BE2C (cell line): ENCODE measurements around the gene ZNF79.

ENCODE experiments used
- DNase-seq: peaks from one replicate; pipeline ENCODE4 v3.0.0-alpha.2; 2020
- H3K27me3 ChIP-seq: fragments of 250-450 bp; sonication (Bioruptor Pico); 2 replicates; pipeline ENCODE4 v1.5.1; 2020; ENCODE audit warnings: mild to moderate bottlenecking
- H3K36me3 ChIP-seq: fragments of 250-450 bp; sonication (Bioruptor Pico); 2 replicates; pipeline ENCODE4 v1.5.1; 2020; ENCODE audit warnings: mild to moderate bottlenecking
- H3K4me1 ChIP-seq: fragments of 250-450 bp; sonication (Bioruptor Pico); 2 replicates; pipeline ENCODE4 v1.5.1; 2020
- H3K4me3 ChIP-seq: 2 replicates; pipeline ENCODE4 v1.5.1; 2011; ENCODE audit warnings: low read depth, low read length
- H3K9me3 ChIP-seq: fragments of 250-450 bp; sonication (Bioruptor Pico); 2 replicates; pipeline ENCODE4 v1.5.1; 2020
- TF ChIP-seq, protein P1 (sequence below): IDR thresholded peaks from 2 replicates; pipeline ENCODE4 v1.5.1; 2012; ENCODE audit warnings: mild to moderate bottlenecking, low read depth, low read length

The ZNF79 gene

GRCh38 chr9:127492616-127493015 lies 68.4 kb downstream of the ZNF79 start:
- TF ChIP-seq, protein P1, sequence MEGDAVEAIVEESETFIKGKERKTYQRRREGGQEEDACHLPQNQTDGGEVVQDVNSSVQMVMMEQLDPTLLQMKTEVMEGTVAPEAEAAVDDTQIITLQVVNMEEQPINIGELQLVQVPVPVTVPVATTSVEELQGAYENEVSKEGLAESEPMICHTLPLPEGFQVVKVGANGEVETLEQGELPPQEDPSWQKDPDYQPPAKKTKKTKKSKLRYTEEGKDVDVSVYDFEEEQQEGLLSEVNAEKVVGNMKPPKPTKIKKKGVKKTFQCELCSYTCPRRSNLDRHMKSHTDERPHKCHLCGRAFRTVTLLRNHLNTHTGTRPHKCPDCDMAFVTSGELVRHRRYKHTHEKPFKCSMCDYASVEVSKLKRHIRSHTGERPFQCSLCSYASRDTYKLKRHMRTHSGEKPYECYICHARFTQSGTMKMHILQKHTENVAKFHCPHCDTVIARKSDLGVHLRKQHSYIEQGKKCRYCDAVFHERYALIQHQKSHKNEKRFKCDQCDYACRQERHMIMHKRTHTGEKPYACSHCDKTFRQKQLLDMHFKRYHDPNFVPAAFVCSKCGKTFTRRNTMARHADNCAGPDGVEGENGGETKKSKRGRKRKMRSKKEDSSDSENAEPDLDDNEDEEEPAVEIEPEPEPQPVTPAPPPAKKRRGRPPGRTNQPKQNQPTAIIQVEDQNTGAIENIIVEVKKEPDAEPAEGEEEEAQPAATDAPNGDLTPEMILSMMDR: no peak
- H3K27me3 ChIP-seq: no peaks in the 10 kb centered on the region
- H3K36me3 ChIP-seq: peaks cover 5% of the 10 kb centered on the region
- no peaks in the 10 kb centered on the region; the same call in 1 of the 2 replicates for H3K4me1 ChIP-seq
- no peak overlapping the region for H3K4me3 ChIP-seq
- H3K9me3 ChIP-seq: no peaks in the 10 kb centered on the region
- no peak for DNase-seq

GRCh38 chr9:127493592-127494303 lies 69.6 kb downstream of the ZNF79 start:
- peaks cover 5% of the 10 kb centered on the region for H3K36me3 ChIP-seq

DNA sequence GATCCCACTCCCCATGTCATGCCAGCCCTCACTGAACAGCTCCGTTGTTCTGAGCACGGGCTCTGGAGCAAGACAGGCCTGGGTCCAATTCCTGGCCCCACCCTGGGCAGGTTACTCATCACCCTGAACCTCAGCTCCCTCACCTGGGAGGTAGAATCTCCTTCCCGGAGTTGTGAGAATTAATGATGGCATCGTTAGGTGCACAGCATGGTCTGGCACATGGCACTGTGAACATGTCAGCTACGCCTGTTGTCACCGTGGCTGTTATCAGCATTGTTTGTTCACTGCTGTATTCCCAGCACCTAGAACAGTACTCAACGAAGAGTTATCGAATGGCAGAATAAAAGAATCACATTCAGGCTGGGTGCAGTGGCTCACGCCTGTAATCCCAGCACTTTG lies 70.1 kb downstream of the ZNF79 start:
- Histone ChIP-seq H3K4me1 (no peaks in the 10 kb centered on the region; the same call in 1 of the 2 replicates), H3K36me3 (peaks cover 5% of the 10 kb centered on the region), H3K27me3 (no peaks in the 10 kb centered on the region), H3K9me3 (no peaks in the 10 kb centered on the region), H3K4me3 (no peak overlapping the region)
- TF ChIP-seq, protein P1: no peak
- no peak for DNase-seq

More at GRCh38 chr9:127493592-127494303, 69.6 kb downstream of the ZNF79 start:
- no peaks in the 10 kb centered on the region for H3K9me3 ChIP-seq
- TF ChIP-seq, protein P1: no peak
- H3K27me3 ChIP-seq: no peaks in the 10 kb centered on the region
- DNase-seq: no peak
- H3K4me1 ChIP-seq: no peaks in the 10 kb centered on the region; the same call in 1 of the 2 replicates
- no peak overlapping the region for H3K4me3 ChIP-seq
